Dermis blood vessel endothelial cell (primary cell): ENCODE measurements around the gene ENPP6. TPM values are rescaled to one million over a fixed set of nuclear protein-coding genes. Genes with fewer than 3 reads are reported as not detected.
"Not testable (repeated sequence)": the region's sequence is repeated elsewhere in the genome, so short reads cannot be mapped to it uniquely, and the experiment has no call there.

Source experiments
- DNase-seq: peaks from one replicate; pipeline ENCODE4 v3.0.0; 2010
- total RNA-seq: library from RNA; depleted of rRNA; stranded (reverse); fragments of >200 nt; gene quantifications from 2 replicates; pipeline ENCODE4 v1.2.3, GENCODE V29; 2014

The ENPP6 gene
- total RNA-seq, 1 donor from 2014 or later = not detected

- no peak for DNase-seq
These were observed 165.1 kb downstream of the ENPP6 start for GRCh38 chr4:184052616-184053015.

- not testable (repeated sequence) for DNase-seq
These were observed 166.4 kb downstream of the ENPP6 start for GRCh38 chr4:184051262-184051661.

DNA sequence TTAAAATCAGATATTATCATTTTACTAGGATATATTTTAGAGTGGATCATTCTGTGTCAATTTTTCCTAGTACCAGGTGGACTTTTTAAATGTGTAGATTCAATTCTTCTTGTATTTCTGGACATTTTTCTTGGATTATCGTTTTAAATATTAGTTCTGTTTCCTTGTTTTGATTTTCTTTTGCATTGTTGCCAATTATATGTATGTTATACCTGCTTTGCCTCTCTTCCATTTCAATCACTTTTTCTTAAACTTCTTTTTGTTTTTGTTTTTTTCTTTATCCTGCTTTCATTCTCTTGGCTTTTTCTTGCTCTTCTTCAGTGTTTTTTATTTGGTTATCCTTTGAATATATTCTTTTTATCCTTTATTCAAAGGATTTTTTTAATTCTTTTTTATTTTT lies 171.5 kb downstream of the ENPP6 start:
- DNase-seq = no peak

GRCh38 chr4:184041156-184041555 lies 176.5 kb downstream of the ENPP6 start:
- DNase-seq = no peak

DNA sequence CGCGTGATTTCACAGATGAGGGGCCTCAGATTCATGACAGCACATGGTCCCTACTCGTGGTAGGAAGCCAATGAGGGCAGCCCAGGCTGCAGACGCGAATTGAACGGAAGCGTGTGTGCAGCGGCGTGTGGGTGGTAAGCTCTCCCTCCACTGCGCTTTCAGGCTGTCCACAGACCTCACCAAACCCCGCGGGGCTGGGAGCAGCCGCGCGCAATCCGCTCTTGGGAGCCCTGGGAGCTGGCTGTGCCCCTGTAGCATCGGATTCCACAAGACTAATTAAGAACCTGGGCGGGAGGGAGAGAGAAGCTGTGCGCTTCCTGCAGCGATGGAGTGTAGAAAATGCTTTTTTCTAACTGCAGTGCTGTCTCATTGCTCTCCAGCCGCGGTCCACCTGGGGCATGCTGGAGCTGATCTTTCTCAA lies 177.7 kb downstream of the ENPP6 start:
- no peak for DNase-seq
